HEK293 (cell line): ENCODE results near the gene IGSF9.
A peak's percentile ranks its signal among the peaks of the same experiment; 100 is the strongest.

Source experiments
- CTCF ChIA-PET: fragments of 350-600 bp; formaldehyde crosslinking; extraction: SDS; loops from one replicate; lab custom pipeline; 2021; ENCODE audit warnings: antibody characterized with exemption; lab: Yijun Ruan, JAX
- POLR2A ChIA-PET: fragments of 300-600 bp; formaldehyde crosslinking; extraction: SDS; loops from one replicate; lab custom pipeline; 2020; ENCODE audit warnings: antibody characterized with exemption, inconsistent platforms; lab: Yijun Ruan, JAX
- H3K27ac ChIP-seq: fragments of 200-500 bp; sonication (Bioruptor generic); 2 replicates; pipeline ENCODE4 v1.5.1; 2014; ENCODE audit warnings: low read depth, low read length, control low read depth, inconsistent platforms; ENCODE audit errors: extremely low read depth
- H3K36me3 ChIP-seq, 2 experiments: fragments of 200-500 bp in 1 of 2; sonication (Bioruptor generic) in 1 of 2; 1 replicate in 1 of 2; 2 replicates in 1 of 2; pipeline ENCODE4 v1.5.1; 2014 to 2017; ENCODE audit warnings: inconsistent platforms in 2 of 2, low read length in 2 of 2; ENCODE audit not compliant: control insufficient read depth in 2 of 2, insufficient read depth in 1 of 2
- H3K4me1 ChIP-seq: fragments of 200-500 bp; sonication (Bioruptor generic); 2 replicates; pipeline ENCODE4 v1.5.1; 2014; ENCODE audit warnings: mild to moderate bottlenecking, low read length, inconsistent platforms; ENCODE audit not compliant: control insufficient read depth, insufficient read depth
- H3K4me3 ChIP-seq: 2 replicates; pipeline ENCODE4 v1.5.1; 2011; ENCODE audit warnings: low read depth, mild to moderate bottlenecking, control low read depth, low read length, moderate library complexity
- H3K9me3 ChIP-seq: fragments of 200-500 bp; sonication (Bioruptor generic); 2 replicates; pipeline ENCODE4 v1.5.1; 2014; ENCODE audit warnings: low read depth, low read length, inconsistent platforms; ENCODE audit not compliant: control insufficient read depth, insufficient read depth
- ELK4 ChIP-seq: IDR thresholded peaks from 2 replicates; pipeline ENCODE4 v1.6.1; 2011; ENCODE audit warnings: mild to moderate bottlenecking, low read depth, low read length, borderline replicate concordance
- GLI2 ChIP-seq: fragments of 450-650 bp; formaldehyde crosslinking; IDR thresholded peaks from 2 replicates; pipeline ENCODE4; 2017; ENCODE audit warnings: missing biosample characterization, missing genetic modification characterization, low read depth, borderline replicate concordance
- HOXC10 ChIP-seq: sonication (generic); formaldehyde crosslinking; IDR thresholded peaks from 2 replicates; pipeline ENCODE4 v1.8.1; 2023; ENCODE audit warnings: mild to moderate bottlenecking, missing genetic modification reagents
- HOXD13 ChIP-seq: sonication (generic); formaldehyde crosslinking; IDR thresholded peaks from 2 replicates; pipeline ENCODE4 v1.8.0; 2022; ENCODE audit warnings: missing genetic modification reagents, borderline replicate concordance
- KLF9 ChIP-seq: fragments of 450-650 bp; formaldehyde crosslinking; IDR thresholded peaks from 2 replicates; pipeline ENCODE4 v1.5.1; 2016; ENCODE audit warnings: missing biosample characterization, missing genetic modification characterization, low read depth
- MEIS1 ChIP-seq: sonication (generic); formaldehyde crosslinking; IDR thresholded peaks from 2 replicates; pipeline ENCODE4 v1.8.1; 2022; ENCODE audit warnings: missing genetic modification reagents, mild to moderate bottlenecking, borderline replicate concordance
- PRDM1 ChIP-seq: fragments of 450-650 bp; formaldehyde crosslinking; IDR thresholded peaks from 2 replicates; pipeline ENCODE4; 2016; ENCODE audit warnings: missing biosample characterization, missing genetic modification characterization
- RBAK ChIP-seq: fragments of 450-650 bp; formaldehyde crosslinking; IDR thresholded peaks from 2 replicates; pipeline ENCODE4 v1.5.1; 2016; ENCODE audit warnings: missing biosample characterization, missing genetic modification characterization
- SP7 ChIP-seq: fragments of 450-650 bp; formaldehyde crosslinking; IDR thresholded peaks from 2 replicates; pipeline ENCODE4 v1.5.1; 2016; ENCODE audit warnings: missing biosample characterization, missing genetic modification characterization
- ZBTB6 ChIP-seq: fragments of 450-650 bp; formaldehyde crosslinking; IDR thresholded peaks from 2 replicates; pipeline ENCODE4 v1.5.1; 2017; ENCODE audit warnings: missing biosample characterization, missing genetic modification characterization
- ZFHX2 ChIP-seq: fragments of 450-650 bp; formaldehyde crosslinking; conservative IDR thresholded peaks from 2 replicates; pipeline ENCODE4 v1.5.1; 2016; ENCODE audit warnings: missing biosample characterization, missing genetic modification characterization
- ZNF16 ChIP-seq: fragments of 450-650 bp; formaldehyde crosslinking; IDR thresholded peaks from 2 replicates; pipeline ENCODE4 v1.5.1; 2016; ENCODE audit warnings: low read depth, missing biosample characterization, missing genetic modification characterization
- ZNF169 ChIP-seq: fragments of 450-650 bp; formaldehyde crosslinking; IDR thresholded peaks from 2 replicates; pipeline ENCODE4 v1.5.1; 2016; ENCODE audit warnings: missing biosample characterization, missing genetic modification characterization
- ZNF184 ChIP-seq: fragments of 450-650 bp; IDR thresholded peaks from 2 replicates; pipeline ENCODE4 v1.5.1; 2018; ENCODE audit warnings: missing biosample characterization, mild to moderate bottlenecking, missing genetic modification characterization
- ZNF221 ChIP-seq: fragments of 450-650 bp; formaldehyde crosslinking; IDR thresholded peaks from 2 replicates; pipeline ENCODE4 v1.5.1; 2017; ENCODE audit warnings: missing biosample characterization, missing genetic modification characterization, borderline replicate concordance
- ZNF24 ChIP-seq: fragments of 450-650 bp; formaldehyde crosslinking; IDR thresholded peaks from 2 replicates; pipeline ENCODE4 v1.5.1; 2016; ENCODE audit warnings: missing biosample characterization, missing genetic modification characterization
- ZNF341 ChIP-seq: fragments of 450-650 bp; formaldehyde crosslinking; IDR thresholded peaks from 2 replicates; pipeline ENCODE4; 2016; ENCODE audit warnings: low read depth, missing biosample characterization, missing genetic modification characterization
- ZNF404 ChIP-seq: fragments of 450-650 bp; formaldehyde crosslinking; IDR thresholded peaks from 2 replicates; pipeline ENCODE4 v1.5.1; 2017; ENCODE audit warnings: missing biosample characterization, missing genetic modification characterization
- ZNF426 ChIP-seq: fragments of 450-650 bp; formaldehyde crosslinking; IDR thresholded peaks from 2 replicates; pipeline ENCODE4 v1.5.1; 2017; ENCODE audit warnings: missing biosample characterization, missing genetic modification characterization, mild to moderate bottlenecking, inconsistent platforms, moderate library complexity
- ZNF513 ChIP-seq: fragments of 450-650 bp; IDR thresholded peaks from 2 replicates; pipeline ENCODE4 v1.5.1; 2018; ENCODE audit warnings: missing biosample characterization, missing genetic modification characterization
- ZNF560 ChIP-seq: fragments of 450-650 bp; formaldehyde crosslinking; IDR thresholded peaks from 2 replicates; pipeline ENCODE4 v1.5.1; 2017; ENCODE audit warnings: missing biosample characterization, missing genetic modification characterization, borderline replicate concordance
- ZNF624 ChIP-seq: fragments of 450-650 bp; formaldehyde crosslinking; IDR thresholded peaks from 2 replicates; pipeline ENCODE4 v1.5.1; 2017; ENCODE audit warnings: missing biosample characterization, missing genetic modification characterization
- ZNF629 ChIP-seq: fragments of 450-650 bp; formaldehyde crosslinking; IDR thresholded peaks from 2 replicates; pipeline ENCODE4 v1.5.1; 2017; ENCODE audit warnings: missing biosample characterization, missing genetic modification characterization
- ZNF658 ChIP-seq: fragments of 450-650 bp; formaldehyde crosslinking; IDR thresholded peaks from 2 replicates; pipeline ENCODE4; 2016; ENCODE audit warnings: missing biosample characterization, missing genetic modification characterization
- ZNF664 ChIP-seq: fragments of 450-650 bp; formaldehyde crosslinking; IDR thresholded peaks from 2 replicates; pipeline ENCODE4 v1.5.1; 2016; ENCODE audit warnings: missing biosample characterization, missing genetic modification characterization
- ZNF791 ChIP-seq: fragments of 450-650 bp; formaldehyde crosslinking; IDR thresholded peaks from 2 replicates; pipeline ENCODE4 v1.5.1; 2016; ENCODE audit warnings: missing biosample characterization, missing genetic modification characterization
- ZSCAN18 ChIP-seq: fragments of 450-650 bp; formaldehyde crosslinking; IDR thresholded peaks from 2 replicates; pipeline ENCODE4 v1.5.1; 2016; ENCODE audit warnings: missing biosample characterization, missing genetic modification characterization

Gene IGSF9

GRCh38 chr1:159920651-159921050 lies 24.8 kb downstream of the IGSF9 start:
- no peak overlapping the region for H3K4me3 ChIP-seq
- H3K36me3 ChIP-seq: peaks cover 6 to 56% of the 10 kb centered on the region in 2 experiments; a peak in 2 of 3 replicates
- ChIA-PET POLR2A (no interaction called here), CTCF (interaction anchor here (2.2 kb wide), 1 partner anchor 87 kb away, joined by 14 read pairs; no protein-coding TSS in a partner anchor)
- H3K4me1 ChIP-seq: peaks cover 22% of the 10 kb centered on the region
- no peaks in the 10 kb centered on the region for H3K9me3 ChIP-seq
- H3K27ac ChIP-seq: no peak overlapping the region
- TF ChIP-seq ZBTB6 (tag by site-specific recombination): no peak
- TF ChIP-seq ZNF513 (tag by site-specific recombination): no peak
- no peak for TF ChIP-seq ZNF184 (tag by site-specific recombination)
- peak; percentile 98 for TF ChIP-seq ZNF664 (tag by site-specific recombination)
- no peak for TF ChIP-seq ZNF24 (tag by site-specific recombination)
- TF ChIP-seq ZNF341: peak; percentile 64
- no peak for TF ChIP-seq PRDM1

GRCh38 chr1:159920202-159920601 lies 25.2 kb downstream of the IGSF9 start:
- CTCF ChIA-PET: interaction anchor here (2.2 kb wide), 1 partner anchor 87 kb away, joined by 14 read pairs; no protein-coding TSS in a partner anchor
- no peak for TF ChIP-seq ZNF791
- no peak for TF ChIP-seq HOXC10 (CRISPR knock-in tag)
- TF ChIP-seq ZNF658 (tag by site-specific recombination): no peak
- TF ChIP-seq GLI2: no peak
- no peak for TF ChIP-seq ZNF624 (tag by site-specific recombination)
- no peak for TF ChIP-seq HOXD13 (CRISPR knock-in tag)
- TF ChIP-seq ZNF426 (tag by site-specific recombination): no peak
- TF ChIP-seq ZNF16 (tag by site-specific recombination): no peak
- TF ChIP-seq KLF9: no peak
- TF ChIP-seq SP7 (tag by site-specific recombination): no peak
- TF ChIP-seq ZNF629 (tag by site-specific recombination): no peak
- no peak for TF ChIP-seq ELK4
- TF ChIP-seq ZNF221 (tag by site-specific recombination): no peak
- no peak for TF ChIP-seq ZNF560
- no peak for TF ChIP-seq ZSCAN18 (tag by site-specific recombination)
- no peak for TF ChIP-seq MEIS1 (CRISPR knock-in tag)
- TF ChIP-seq RBAK (tag by site-specific recombination): no peak
- TF ChIP-seq ZNF169 (tag by site-specific recombination): no peak
- no peak for TF ChIP-seq ZNF404
- no peak for TF ChIP-seq ZFHX2 (tag by site-specific recombination)
- POLR2A ChIA-PET: no interaction called here
- Histone ChIP-seq H3K27ac (no peak overlapping the region), H3K9me3 (no peaks in the 10 kb centered on the region), H3K36me3 (peaks cover 6 to 56% of the 10 kb centered on the region in 2 experiments; a peak in 2 of 3 replicates), H3K4me3 (no peak overlapping the region), H3K4me1 (peaks cover 27% of the 10 kb centered on the region)
